Heart left ventricle (tissue), 13 donors: ENCODE measurements around the gene PNMA8A.

Source experiments
- CTCF ChIP-seq, 12 donors: fragments of 200-600 bp; sonication (generic) in 4 of 12; IDR thresholded peaks; one replicate each; pipeline versions ENCODE4 v1.5.0 to v1.8.0; 2018 to 2022; ENCODE audit warnings: antibody characterized with exemption in 12 of 12, mild to moderate bottlenecking in 5 of 12
- POLR2A ChIP-seq, 2 donors: fragments of 450-650 bp; IDR thresholded peaks; one replicate each; pipeline ENCODE4 v1.6.1; 2017; ENCODE audit warnings: antibody characterized with exemption in 2 of 2, mild to moderate bottlenecking in 2 of 2, moderate library complexity in 2 of 2
- donor health status: ischemic (EF 13 %, LVEDD 7.1; RV severe dilation, severe dysfunction).
- donor health status: DM: no; HTN: yes; CAD: no.
- donor health status: DM: no; HTN: no; CAD: no.
- donor health status: ischemic (EF 25% LVEDD 6.9; RV normal size, moderate dysfunction).
- donor health status: ischemic (EF 25% LVEDD 5.7; RV mildly dilated, moderate dysfunction).
- donor health status: ischemic (EF 35%, LVEDD 5.7; RV mildly dilated, moderate dysfunction).
- donor health status: nonischemic (EF 11% LVEDD 7.7; RV severe dilation, severe dysfunction).
- donor health status: DM: yes; HTN: yes; CAD: no.
- donor health status: PGD.
- donor health status: ischemic (EF 29% LVEDD 5.4; RV normal size, mild dysfunction).
- donor health status: nonischemic (EF 23%, LVEDD 6.1; RV moderate dilation, normal function).

- TF ChIP-seq POLR2A (IDR thresholded peaks at IDR 0.05) (no peak), CTCF (IDR thresholded peaks at IDR 0.05) (no peak)
Measured at GRCh38 chr19:46420056-46420455, 51.3 kb downstream of the PNMA8A start.
